ENCODE data around the gene ALG1L2.
A peak's percentile ranks its signal among the peaks of the same experiment; 100 is the strongest.
"Not testable (repeated sequence)": the region's sequence is repeated elsewhere in the genome, so short reads cannot be mapped to it uniquely, and the experiment has no call there.

The ALG1L2 gene

GRCh38 chr3:130081351-130081881 lies at the start of gene ALG1L2:
TSS of gene ALG1L2 (plus strand) at chr3:130081831. CDS start at chr3:130082017, 186 bp downstream.
- no peak for DNase-seq (ENCODE audit: low spot score)

GRCh38 chr3:130037126-130037815 lies 44.4 kb upstream of the ALG1L2 start:
- DNase-seq (ENCODE audit: low spot score): not testable (repeated sequence)

GRCh38 chr3:130042736-130043135 lies 38.9 kb upstream of the ALG1L2 start:
- DNase-seq (ENCODE audit: low spot score): not testable (repeated sequence)

GRCh38 chr3:130043658-130044057 lies 38.0 kb upstream of the ALG1L2 start:
- DNase-seq (ENCODE audit: low spot score): not testable (repeated sequence)

- DNase-seq (ENCODE audit: low spot score): no peak
Measured at GRCh38 chr3:130044370-130044769, 37.3 kb upstream of the ALG1L2 start.

- DNase-seq (ENCODE audit: low spot score): no peak
Measured at GRCh38 chr3:130048726-130049125, 32.9 kb upstream of the ALG1L2 start.

GRCh38 chr3:130052366-130052765 lies 29.3 kb upstream of the ALG1L2 start:
- not testable (repeated sequence) for DNase-seq (ENCODE audit: low spot score)

GRCh38 chr3:130052965-130053364 lies 28.7 kb upstream of the ALG1L2 start:
- DNase-seq (ENCODE audit: low spot score): not testable (repeated sequence)

- DNase-seq (ENCODE audit: low spot score): not testable (repeated sequence)
Measured at GRCh38 chr3:130057536-130058266, 23.9 kb upstream of the ALG1L2 start.

GRCh38 chr3:130058267-130058657 lies 23.4 kb upstream of the ALG1L2 start:
- DNase-seq (ENCODE audit: low spot score): not testable (repeated sequence)

GRCh38 chr3:130058716-130059115 lies 22.9 kb upstream of the ALG1L2 start:
- not testable (repeated sequence) for DNase-seq (ENCODE audit: low spot score)

- DNase-seq (ENCODE audit: low spot score): not testable (repeated sequence)
Measured at GRCh38 chr3:130059162-130059561, 22.5 kb upstream of the ALG1L2 start.

GRCh38 chr3:130073582-130073981 lies 8.0 kb upstream of the ALG1L2 start:
- DNase-seq (ENCODE audit: low spot score): no peak

- DNase-seq (ENCODE audit: low spot score): no peak
Measured at GRCh38 chr3:130077636-130078035, 4.0 kb upstream of the ALG1L2 start.

- not testable (repeated sequence) for DNase-seq (ENCODE audit: low spot score)
Measured at GRCh38 chr3:130083363-130084090, 1.9 kb downstream of the ALG1L2 start.

- peak; percentile 35 for DNase-seq (ENCODE audit: low spot score)
Measured at GRCh38 chr3:130084436-130084980, 2.9 kb downstream of the ALG1L2 start.

GRCh38 chr3:130085881-130086280 lies 4.2 kb downstream of the ALG1L2 start:
- no peak for DNase-seq (ENCODE audit: low spot score)

GRCh38 chr3:130086628-130087027 lies 5.0 kb downstream of the ALG1L2 start:
- DNase-seq (ENCODE audit: low spot score): not testable (repeated sequence)

GRCh38 chr3:130088061-130088460 lies 6.4 kb downstream of the ALG1L2 start:
- no peak for DNase-seq (ENCODE audit: low spot score)

- DNase-seq (ENCODE audit: low spot score): not testable (repeated sequence)
Measured at GRCh38 chr3:130090681-130091080, 9.1 kb downstream of the ALG1L2 start.

GRCh38 chr3:130091958-130092357 lies 10.3 kb downstream of the ALG1L2 start:
- DNase-seq (ENCODE audit: low spot score): no peak
